HepG2 (cell line): ENCODE results near the gene BRCA1. TPM values are rescaled to one million over a fixed set of nuclear protein-coding genes. Genes with fewer than 3 reads are reported as not detected.

ENCODE experiments used
- HDAC6 ChIP-seq: fragments of 200-600 bp; sonication (generic); IDR thresholded peaks from 2 replicates; pipeline ENCODE4 v1.7.0; 2017; ENCODE audit warnings: mild to moderate bottlenecking, antibody characterized with exemption, low read length, low read depth
- KDM4B ChIP-seq: sonication (generic); formaldehyde crosslinking; IDR thresholded peaks from 2 replicates; pipeline ENCODE4 v1.4.0; 2020; ENCODE audit warnings: missing genetic modification reagents
- RAD51 ChIP-seq: fragments of 450-650 bp; IDR thresholded peaks from 2 replicates; pipeline ENCODE4 v1.6.1; 2016; ENCODE audit warnings: borderline replicate concordance
- RBM39 ChIP-seq: fragments of 200-400 bp; formaldehyde crosslinking; IDR thresholded peaks from one replicate; pipeline ENCODE4 v1.6.1; 2018; ENCODE audit warnings: antibody characterized with exemption, mild to moderate bottlenecking, low read depth, low read length; ENCODE audit not compliant: poor library complexity, severe bottlenecking
- SATB2 ChIP-seq: sonication (generic); formaldehyde crosslinking; IDR thresholded peaks from 2 replicates; pipeline ENCODE4 v1.5.0; 2020; ENCODE audit warnings: missing genetic modification reagents
- SMAD9 ChIP-seq: sonication (generic); formaldehyde crosslinking; IDR thresholded peaks from 2 replicates; pipeline ENCODE4 v1.5.1; 2020; ENCODE audit warnings: mild to moderate bottlenecking, missing genetic modification reagents
- SRSF4 ChIP-seq: fragments of 200-400 bp; formaldehyde crosslinking; IDR thresholded peaks from one replicate; pipeline ENCODE4 v1.6.1; 2018; ENCODE audit warnings: mild to moderate bottlenecking, low read depth, low read length, moderate library complexity; ENCODE audit not compliant: poor library complexity, severe bottlenecking
- U2AF2 ChIP-seq: fragments of 200-400 bp; formaldehyde crosslinking; IDR thresholded peaks from 2 replicates; pipeline ENCODE4 v1.6.1; 2017; ENCODE audit warnings: low read depth, mild to moderate bottlenecking, low read length
- ZBTB38 ChIP-seq: sonication (generic); formaldehyde crosslinking; IDR thresholded peaks from 2 replicates; pipeline ENCODE4 v1.5.1; 2020; ENCODE audit warnings: mild to moderate bottlenecking, missing genetic modification reagents
- ZNF10 ChIP-seq: sonication (generic); formaldehyde crosslinking; IDR thresholded peaks from 2 replicates; pipeline ENCODE4 v1.4.0; 2020; ENCODE audit warnings: mild to moderate bottlenecking, low read depth, missing genetic modification reagents, borderline replicate concordance
- ZNF333 ChIP-seq: sonication (generic); formaldehyde crosslinking; IDR thresholded peaks from 2 replicates; pipeline ENCODE4 v1.4.0; 2020; ENCODE audit warnings: mild to moderate bottlenecking, missing genetic modification reagents, borderline replicate concordance
- polyA plus RNA-seq, 8 experiments: library from polyadenylated mRNA; depleted of rRNA in 3 of 8; stranded (reverse) in 7 of 8; unstranded in 1 of 8; fragments of >200 nt; fragmentation: Illumina TruSeq in 4 of 8; extraction: Trizol in 4 of 8; gene quantifications; 2 replicates each; pipeline versions ENCODE4 v1.2.1 to v1.2.3, GENCODE V29; 2011 to 2016; ENCODE audit warnings: low read depth in 4 of 8, missing spikeins in 1 of 8, mixed read lengths in 1 of 8; ENCODE audit not compliant: insufficient read depth in 1 of 8
- total RNA-seq, 5 experiments: library from RNA; depleted of rRNA; stranded (reverse); fragments of >200 nt; fragmentation: Illumina TruSeq; extraction: Trizol; gene quantifications; 2 replicates each; pipeline ENCODE4 v1.2.3, GENCODE V29; 2016; ENCODE audit warnings: low read depth in 1 of 5
- TF ChIP-seq, protein P1 (sequence below): sonication (generic); formaldehyde crosslinking; IDR thresholded peaks from 2 replicates; pipeline ENCODE4 v1.4.0; 2020; ENCODE audit warnings: missing genetic modification reagents, borderline replicate concordance
- TF ChIP-seq, protein P2 (sequence below): IDR thresholded peaks from 2 replicates; pipeline ENCODE4 v1.6.1; 2016; ENCODE audit warnings: low read depth
- TF ChIP-seq, protein P3 (sequence below), 2 experiments: fragments of 450-650 bp in 1 of 2; sonication (generic) in 1 of 2; formaldehyde crosslinking in 1 of 2; IDR thresholded peaks; 2 replicates each; pipeline versions ENCODE4 v1.6.1 to v1.8.0; 2016 to 2022; ENCODE audit warnings: antibody characterized with exemption in 1 of 2, mild to moderate bottlenecking in 1 of 2, missing genetic modification reagents in 1 of 2

Gene BRCA1
- total and polyA plus RNA-seq, 2 of the 13 experiments (the other 11 are each of a cell fraction or from before 2014, with no cell fraction given), result 13.3 to 37.5 TPM

DNA sequence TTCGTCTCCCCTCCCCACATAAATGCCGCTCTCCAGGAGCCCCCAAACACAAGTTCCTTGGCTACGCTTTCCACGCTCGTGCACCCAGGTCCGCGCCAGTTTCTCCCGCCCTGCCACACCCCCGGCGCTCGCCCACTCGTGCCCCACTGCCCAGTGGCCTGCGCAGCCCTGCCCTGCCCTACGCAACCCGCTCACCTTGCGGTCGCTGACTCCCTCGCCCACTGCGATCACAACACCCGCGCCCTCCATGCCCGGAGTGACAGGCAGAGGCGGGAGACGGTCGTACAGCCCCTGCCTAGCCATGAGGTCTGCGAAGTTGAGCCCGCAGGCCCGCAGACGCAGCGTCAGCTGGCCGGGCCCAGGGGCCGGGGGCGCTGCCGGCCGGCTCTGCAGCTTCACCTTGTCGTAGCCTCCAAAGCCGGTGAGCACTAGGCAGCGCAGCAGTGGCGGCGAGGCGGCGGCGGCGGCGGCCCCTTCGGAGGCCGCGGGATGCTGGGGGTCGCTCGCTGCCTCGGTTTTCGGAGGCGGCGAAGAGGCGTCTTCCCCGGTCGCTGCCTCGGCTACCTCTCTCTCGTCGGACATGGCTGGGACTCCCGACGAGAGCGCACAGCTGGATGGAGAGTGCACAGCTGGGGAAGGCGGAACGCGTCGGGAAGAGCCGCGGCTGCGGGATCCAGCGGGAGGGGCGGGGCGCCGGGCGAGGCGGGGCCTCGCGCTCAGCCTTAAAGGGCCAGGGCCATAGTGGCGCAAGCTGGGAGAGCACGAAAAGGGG lies 103.2 kb downstream of the BRCA1 start, which contains the start of gene VAT1 (continued):
- TF ChIP-seq SATB2 (CRISPR knock-in tag) (0 out of 2 replicates have a peak, but pooled peaks have one; percentile 29), RAD51 (no peak), U2AF2 (no peak), KDM4B (CRISPR knock-in tag) (0 out of 2 replicates have a peak, but pooled peaks have one; percentile 35), SMAD9 (CRISPR knock-in tag) (peak; percentile 47; the same call in 1 of the 2 replicates), ZNF333 (CRISPR knock-in tag) (no peak; the same call in 1 of the 2 replicates), ZBTB38 (CRISPR knock-in tag) (peak; percentile 84; the same call in 1 of the 2 replicates), RBM39 (peak; percentile 94), ZNF10 (CRISPR knock-in tag) (no peak), SRSF4 (no peak), HDAC6 (no peak)
- TF ChIP-seq, protein P1, sequence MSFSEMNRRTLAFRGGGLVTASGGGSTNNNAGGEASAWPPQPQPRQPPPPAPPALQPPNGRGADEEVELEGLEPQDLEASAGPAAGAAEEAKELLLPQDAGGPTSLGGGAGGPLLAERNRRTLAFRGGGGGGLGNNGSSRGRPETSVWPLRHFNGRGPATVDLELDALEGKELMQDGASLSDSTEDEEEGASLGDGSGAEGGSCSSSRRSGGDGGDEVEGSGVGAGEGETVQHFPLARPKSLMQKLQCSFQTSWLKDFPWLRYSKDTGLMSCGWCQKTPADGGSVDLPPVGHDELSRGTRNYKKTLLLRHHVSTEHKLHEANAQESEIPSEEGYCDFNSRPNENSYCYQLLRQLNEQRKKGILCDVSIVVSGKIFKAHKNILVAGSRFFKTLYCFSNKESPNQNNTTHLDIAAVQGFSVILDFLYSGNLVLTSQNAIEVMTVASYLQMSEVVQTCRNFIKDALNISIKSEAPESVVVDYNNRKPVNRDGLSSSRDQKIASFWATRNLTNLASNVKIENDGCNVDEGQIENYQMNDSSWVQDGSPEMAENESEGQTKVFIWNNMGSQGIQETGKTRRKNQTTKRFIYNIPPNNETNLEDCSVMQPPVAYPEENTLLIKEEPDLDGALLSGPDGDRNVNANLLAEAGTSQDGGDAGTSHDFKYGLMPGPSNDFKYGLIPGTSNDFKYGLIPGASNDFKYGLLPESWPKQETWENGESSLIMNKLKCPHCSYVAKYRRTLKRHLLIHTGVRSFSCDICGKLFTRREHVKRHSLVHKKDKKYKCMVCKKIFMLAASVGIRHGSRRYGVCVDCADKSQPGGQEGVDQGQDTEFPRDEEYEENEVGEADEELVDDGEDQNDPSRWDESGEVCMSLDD (CRISPR knock-in tag), result peak; percentile 24; the same call in 1 of the 2 replicates
- TF ChIP-seq, protein P2, sequence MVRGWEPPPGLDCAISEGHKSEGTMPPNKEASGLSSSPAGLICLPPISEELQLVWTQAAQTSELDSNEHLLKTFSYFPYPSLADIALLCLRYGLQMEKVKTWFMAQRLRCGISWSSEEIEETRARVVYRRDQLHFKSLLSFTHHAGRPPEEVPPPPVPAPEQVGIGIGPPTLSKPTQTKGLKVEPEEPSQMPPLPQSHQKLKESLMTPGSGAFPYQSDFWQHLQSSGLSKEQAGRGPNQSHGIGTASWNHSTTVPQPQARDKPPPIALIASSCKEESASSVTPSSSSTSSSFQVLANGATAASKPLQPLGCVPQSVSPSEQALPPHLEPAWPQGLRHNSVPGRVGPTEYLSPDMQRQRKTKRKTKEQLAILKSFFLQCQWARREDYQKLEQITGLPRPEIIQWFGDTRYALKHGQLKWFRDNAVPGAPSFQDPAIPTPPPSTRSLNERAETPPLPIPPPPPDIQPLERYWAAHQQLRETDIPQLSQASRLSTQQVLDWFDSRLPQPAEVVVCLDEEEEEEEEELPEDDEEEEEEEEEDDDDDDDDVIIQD, result no peak
- TF ChIP-seq, protein P3, sequence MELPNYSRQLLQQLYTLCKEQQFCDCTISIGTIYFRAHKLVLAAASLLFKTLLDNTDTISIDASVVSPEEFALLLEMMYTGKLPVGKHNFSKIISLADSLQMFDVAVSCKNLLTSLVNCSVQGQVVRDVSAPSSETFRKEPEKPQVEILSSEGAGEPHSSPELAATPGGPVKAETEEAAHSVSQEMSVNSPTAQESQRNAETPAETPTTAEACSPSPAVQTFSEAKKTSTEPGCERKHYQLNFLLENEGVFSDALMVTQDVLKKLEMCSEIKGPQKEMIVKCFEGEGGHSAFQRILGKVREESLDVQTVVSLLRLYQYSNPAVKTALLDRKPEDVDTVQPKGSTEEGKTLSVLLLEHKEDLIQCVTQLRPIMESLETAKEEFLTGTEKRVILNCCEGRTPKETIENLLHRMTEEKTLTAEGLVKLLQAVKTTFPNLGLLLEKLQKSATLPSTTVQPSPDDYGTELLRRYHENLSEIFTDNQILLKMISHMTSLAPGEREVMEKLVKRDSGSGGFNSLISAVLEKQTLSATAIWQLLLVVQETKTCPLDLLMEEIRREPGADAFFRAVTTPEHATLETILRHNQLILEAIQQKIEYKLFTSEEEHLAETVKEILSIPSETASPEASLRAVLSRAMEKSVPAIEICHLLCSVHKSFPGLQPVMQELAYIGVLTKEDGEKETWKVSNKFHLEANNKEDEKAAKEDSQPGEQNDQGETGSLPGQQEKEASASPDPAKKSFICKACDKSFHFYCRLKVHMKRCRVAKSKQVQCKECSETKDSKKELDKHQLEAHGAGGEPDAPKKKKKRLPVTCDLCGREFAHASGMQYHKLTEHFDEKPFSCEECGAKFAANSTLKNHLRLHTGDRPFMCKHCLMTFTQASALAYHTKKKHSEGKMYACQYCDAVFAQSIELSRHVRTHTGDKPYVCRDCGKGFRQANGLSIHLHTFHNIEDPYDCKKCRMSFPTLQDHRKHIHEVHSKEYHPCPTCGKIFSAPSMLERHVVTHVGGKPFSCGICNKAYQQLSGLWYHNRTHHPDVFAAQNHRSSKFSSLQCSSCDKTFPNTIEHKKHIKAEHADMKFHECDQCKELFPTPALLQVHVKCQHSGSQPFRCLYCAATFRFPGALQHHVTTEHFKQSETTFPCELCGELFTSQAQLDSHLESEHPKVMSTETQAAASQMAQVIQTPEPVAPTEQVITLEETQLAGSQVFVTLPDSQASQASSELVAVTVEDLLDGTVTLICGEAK (IDR thresholded peaks at IDR 0.05), result no peak
- TF ChIP-seq, protein P3 (CRISPR knock-in tag; IDR thresholded peaks at IDR 0.05), result peak; percentile 79
